ENCODE data around the gene STARD7.
"Not testable (repeated sequence)": the region's sequence is repeated elsewhere in the genome, so short reads cannot be mapped to it uniquely, and the experiment has no call there.

STARD7 gene

DNA sequence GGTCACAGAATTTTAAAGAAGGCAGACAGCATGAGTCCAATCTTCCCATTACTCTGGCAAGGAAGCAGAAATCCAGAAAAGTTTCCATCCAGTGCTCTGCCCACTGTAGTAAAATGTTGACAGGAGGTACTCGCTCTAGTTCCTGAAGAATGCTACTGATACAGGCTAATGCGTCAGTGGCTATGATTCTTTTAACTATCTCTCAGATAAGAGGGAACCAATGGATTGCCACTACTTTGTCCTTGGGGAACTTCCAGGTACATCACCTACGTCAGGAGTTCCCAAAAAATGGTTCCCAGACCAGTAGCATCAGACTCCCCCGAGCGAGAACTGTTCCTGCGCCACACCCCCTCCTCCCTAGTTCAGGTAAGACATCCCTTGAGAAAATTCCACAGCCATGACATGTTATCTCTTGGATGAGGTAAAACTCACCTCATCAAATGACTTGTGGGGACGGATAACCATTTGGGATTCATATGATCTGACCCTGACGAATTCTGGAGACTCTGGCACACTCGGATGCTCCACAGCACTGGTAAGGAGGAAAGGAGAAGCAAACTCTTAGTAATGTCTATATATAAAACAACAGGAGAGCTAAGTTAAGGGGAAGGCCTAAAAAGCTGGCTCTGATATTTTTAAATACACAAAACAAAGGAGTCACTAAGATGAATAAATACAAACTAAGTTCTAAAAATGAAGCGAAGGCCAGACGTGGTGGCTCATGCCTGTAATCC, 16.5 kb downstream of the STARD7 start:
- DNase-seq: no peak

DNA sequence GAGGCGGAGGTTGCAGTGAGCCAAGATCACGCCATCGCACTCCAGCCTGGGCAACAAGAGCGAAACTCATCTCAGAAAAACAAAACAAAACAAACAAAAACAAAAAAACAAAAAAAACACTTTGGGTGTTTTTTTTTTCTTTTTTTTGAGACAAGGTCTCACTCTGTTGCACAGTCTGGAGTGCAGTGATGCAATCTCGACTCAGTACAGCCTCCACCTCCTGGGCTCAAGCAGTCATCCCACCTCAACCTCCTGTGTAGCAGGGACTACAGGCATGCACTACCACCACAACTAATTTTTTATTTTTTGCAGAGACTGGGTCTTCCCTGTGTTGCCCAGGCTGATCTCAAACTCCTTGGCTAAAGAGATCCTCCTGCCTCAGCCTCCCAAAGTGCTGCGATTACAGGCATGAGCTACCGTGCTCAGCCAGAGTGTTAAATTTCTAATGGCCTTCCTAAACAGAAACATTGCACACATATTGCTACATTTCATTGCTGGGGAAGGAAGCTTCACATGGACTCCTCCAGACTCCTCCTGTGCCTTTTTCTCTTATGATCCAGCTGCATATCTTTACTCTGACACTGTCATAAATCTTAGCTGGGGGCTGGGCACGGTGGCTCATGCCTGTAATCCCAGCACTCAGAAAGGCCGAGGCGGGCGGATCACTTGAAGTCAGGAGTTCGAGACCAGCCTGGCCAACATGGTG, 19.7 kb downstream of the STARD7 start:
- DNase-seq: no peak

DNA sequence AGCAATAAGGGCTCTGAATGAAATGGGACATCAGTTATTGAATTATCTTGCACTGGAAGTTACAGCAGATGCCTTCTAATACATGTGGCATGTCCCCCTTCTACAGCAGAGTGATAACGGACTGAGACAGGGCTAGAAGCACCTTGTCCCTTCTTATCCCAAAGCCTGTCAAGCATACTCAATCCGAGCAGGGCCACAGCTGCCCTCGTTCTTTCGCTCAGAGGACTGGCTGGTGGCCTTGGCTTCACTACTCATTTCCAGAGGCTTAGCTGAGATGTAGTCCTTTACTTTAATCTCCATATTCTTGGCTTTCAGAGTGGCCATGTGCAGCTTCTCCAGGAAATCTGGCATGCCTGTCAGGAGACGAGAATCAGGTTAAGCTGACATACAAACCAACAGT, 22.1 kb downstream of the STARD7 start:
- DNase-seq: no peak

DNA sequence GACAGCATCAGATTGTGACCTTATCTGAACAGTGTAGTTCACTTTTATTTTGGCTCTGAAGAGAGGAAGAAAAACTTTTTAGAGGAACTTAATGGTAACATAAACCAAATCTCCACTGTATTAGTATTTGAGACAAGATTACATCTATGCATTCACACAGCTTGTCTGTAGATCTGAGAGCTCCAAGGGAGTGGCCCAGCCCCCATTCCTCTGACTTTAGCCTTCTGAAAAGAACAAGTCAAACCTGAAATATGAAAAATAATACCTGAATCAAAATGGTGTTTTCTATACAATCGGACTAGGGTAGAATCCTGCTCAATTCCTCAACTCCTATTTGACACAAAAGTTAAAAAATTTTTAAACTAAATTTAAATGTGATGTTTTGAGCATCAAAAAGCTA, 23.1 kb downstream of the STARD7 start:
- no peak for DNase-seq

DNA sequence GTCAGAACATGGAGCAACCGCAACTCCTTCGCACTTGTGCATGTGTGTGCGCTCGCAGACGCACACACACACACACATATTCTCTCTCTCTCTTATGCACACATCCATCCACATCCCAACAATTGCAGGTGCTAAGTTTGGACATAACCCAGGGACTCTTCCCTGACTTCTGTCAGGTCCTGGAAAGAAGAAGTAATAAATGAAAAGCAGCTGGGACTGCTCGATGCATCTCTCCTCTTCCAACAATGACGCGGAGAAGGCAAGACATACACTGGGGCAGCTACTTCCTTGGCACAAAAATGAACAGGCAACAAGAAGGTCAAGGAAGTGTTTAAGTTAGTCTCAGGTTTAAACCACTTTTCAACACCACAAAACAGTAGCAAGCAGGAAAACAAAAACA, 23.6 kb downstream of the STARD7 start:
- no peak for DNase-seq

DNA sequence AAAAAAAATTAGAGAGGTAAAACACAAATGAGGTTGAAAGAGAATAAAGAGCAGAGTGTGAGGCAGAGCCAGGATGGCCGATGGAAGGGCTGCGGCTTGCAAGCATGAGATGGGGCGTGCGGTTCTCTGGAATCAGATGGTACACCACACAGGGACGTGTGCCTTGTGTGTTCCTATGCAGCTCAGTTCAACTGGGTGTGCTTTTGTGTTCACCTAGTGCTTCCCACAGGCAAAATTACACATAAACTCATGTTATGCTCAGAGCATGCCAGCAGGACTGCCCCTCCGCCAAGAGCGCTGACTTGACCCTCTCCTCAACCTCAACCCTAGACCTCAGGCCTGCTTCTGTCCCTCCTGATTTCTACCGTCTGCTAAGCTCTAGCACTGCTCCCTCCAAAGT, 24.4 kb downstream of the STARD7 start:
- DNase-seq: no peak

DNA sequence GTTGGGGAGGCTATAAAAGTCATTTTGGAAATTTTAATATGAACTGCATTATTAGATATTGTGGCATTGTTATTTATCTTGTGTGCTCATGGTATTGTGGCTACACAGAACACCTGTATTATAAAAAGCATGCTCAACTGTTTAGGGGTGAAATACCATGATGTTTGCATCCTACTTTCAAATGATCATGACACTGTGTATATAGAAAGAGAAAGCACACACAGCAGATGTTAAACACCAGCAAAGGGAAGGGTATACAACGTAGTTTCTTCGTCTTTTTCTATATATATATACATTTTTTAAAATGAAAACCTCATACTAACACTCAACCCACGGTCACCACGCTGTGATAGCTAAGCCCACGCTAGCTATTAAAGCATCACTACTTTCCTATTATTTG, 27.1 kb downstream of the STARD7 start:
- DNase-seq: no peak

DNA sequence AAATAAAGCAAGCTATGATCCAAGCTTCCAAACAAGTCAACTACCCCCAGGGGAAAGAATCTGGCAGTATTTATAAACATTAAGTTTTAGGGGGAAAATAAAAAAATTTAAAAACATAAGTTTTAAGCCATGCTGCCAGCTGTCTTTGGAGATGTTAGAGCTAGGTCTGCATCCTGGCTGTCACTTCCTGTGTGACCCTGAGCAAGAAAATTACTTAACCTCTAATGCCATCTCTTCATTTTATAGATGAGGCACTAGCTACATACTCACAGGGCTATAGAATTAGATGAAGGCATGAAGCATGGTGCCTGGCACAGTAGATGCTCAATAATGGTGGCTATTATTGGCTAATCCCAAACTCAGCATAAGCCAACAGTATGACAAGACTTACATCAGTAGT, 28.1 kb downstream of the STARD7 start:
- no peak for DNase-seq

DNA sequence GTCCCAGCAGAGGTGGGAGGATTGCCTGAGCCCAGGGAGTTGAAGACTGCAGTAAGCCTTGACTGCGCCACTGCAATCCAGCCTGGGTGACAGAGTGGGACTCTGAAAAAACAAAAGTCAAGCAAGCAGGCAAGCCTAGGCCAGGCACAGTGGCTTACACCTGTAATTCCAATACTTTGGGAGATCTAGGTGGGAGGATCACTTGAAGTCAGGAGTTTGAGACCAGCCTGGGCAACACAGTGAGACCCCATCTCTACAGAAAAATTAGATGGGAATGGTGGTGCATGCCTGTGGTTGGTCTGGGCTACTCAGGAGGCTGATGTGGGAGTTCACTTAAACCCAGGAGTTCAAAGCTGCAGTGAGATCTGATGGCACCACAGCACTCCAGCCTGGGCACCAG, 28.6 kb downstream of the STARD7 start:
- DNase-seq: no peak

DNA sequence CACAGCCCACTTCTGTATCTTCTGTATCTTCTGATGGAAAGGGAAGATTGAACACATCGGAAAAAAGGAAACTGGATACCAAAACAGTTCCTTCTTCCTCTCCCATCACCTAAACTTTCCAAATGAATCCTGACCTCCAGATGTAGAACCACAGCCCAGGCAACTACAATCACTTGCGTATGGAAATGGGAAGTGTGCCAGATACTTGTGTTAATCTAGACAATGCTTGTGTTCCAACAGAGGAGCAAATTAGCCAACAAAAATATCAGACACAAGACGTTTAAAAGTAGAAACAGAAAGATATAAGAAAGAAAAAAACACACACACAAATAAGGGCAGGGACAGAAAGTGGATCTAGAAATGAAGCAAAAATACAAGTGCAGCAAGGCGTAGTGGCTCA, 32.0 kb downstream of the STARD7 start:
- DNase-seq: no peak

DNA sequence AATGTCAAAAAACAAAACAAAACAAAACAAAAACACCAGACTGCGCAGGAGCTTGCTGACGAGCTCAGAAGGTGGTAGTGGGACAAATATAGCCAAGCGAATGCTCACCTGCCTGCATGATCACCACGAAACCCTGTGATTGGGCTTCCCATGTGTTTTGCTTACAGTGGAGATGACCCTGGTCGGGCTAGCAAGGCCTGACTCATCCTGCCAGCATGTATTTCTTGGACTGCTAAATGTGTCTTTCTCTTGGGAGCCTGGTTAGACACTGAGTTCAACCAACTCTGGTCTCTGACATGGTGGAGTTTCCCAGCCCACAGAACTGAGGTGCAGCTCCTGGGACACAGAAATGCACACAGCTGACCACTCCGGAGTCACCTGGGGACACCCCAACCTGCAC, 32.7 kb downstream of the STARD7 start:
- DNase-seq: no peak

DNA sequence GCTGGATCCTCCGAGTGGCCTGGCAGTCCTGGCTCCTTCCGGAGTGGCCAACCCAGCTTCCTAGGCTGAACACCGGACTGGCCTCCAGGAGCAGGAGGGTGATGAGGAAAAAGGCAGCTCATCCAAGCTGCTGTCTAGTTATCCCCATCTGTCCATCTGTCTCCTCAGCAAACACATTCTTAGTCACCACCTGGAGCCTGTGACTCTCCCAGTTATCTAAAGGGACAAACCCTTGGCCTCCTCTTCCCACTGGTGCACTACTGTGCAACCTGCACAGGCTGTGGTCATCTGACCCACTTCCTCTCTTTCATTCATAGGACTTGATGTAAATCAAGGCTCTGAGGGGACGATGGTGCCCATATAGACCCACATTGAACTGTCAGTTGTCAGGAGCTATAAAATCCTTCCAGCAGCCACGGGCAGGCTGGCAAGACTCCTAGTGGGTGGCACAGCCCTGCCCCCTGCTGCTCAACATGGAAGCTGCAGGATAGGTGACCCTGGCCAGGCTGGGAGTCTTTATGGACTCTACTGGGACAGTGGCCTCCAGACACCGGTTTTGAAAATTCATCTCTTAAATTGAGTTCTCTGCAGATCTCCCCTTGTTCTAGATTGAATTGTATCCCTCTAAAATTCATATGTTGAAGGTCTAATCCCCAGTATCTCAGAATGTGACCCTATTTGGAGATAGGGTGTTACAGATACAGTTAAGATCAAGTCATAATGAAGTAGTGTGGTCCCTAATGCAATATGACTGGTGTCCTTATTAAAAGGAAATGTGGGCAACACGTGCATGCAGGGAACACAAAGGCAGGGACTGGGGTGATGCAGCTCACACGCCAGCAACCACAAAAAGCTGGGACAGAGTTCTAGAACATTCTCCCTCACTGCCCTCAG, 34.1 kb downstream of the STARD7 start:
- DNase-seq: peak; percentile 14

DNA sequence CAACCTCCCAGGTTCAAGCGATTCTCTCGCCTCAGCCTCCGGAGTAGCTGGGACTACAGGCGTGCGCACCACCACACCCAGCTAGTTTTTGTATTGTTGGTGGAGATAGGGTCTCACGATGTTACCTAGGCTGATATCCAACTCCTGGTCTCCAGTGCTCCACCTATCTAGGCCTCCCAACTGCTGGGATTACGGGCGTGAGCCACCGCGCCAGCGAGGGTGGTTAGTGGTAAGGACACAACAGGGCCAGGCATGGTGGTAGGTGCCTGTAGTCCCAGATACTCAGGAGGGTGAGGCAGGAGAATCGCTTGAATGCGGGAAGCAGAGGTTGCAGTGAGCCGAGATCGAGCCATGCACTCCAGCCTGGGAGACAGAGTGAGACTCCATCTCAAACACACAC, 36.8 kb downstream of the STARD7 start:
- no peak for DNase-seq

DNA sequence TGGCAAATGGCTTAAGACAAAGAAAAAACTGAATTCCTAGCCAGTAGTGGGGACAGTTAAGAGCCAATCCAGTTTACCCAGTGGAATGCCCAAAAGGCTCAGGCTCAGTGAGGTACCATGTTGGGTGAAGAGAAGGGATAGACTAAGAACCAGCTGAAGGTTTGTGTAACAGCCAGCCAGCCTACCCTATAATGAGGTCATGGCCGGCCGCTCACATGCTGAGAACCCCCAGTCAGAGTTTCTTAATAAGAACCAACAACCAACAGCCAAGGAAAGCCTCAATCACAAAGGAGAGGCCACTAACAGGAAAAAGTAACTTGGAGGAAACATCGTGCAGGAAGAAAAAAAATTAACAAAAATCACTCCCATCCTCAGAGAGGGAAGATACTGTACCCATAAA, 38.0 kb downstream of the STARD7 start:
- DNase-seq: no peak

DNA sequence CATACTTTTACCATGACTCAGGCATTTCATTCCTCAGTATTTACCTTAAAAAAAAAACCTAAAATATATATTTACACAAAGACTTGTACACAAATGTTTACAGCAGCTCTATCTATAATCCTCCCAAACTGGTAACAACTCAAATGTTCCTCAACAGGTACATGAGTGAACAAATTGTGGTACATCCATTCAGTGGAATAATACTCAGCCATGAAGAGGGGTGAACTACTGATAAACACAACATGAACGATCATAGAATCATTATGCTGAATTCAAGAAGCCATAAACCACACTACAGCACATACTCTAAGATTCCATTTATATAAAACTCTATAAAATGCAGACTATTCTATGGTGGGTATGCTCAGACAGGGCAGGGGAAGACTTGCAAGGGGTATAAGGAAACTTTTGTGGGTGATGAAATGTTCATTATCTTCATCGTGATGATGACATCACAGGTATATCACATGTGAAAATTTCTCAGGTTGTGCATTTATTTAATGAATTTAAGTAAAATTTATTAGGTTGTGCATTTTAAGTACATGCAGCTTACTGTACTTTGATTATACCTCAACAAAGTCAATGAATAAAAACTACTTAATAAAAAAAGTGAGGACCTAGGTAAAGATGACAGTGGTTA, 38.6 kb downstream of the STARD7 start:
- DNase-seq: no peak

DNA sequence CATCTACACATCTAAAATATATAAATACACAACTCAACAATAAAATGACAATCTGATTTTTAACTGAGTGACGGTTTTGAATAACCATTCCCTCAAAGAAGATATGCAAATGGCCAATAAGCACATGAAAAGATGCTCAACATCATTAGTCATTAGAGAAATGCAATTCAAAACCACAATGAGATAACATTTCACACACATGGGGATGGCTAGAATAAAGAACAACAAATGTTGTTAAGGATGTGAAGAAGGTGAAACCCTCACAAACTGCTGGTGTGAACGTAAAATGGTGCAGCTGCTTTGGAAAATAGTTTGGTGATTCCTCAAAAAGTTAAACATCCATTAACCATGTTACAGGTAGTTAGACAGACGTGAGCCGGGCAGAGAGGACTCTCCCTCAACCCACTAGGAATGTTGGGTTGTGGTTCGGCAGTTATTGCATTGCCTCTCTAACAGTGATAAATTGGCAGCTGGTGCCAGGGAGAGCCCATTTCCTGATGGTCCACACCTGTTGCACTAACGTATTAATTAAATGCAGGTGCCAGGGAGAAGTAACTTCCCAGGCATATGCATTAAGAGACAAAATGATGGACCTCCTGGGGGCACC, 41.1 kb downstream of the STARD7 start:
- DNase-seq: no peak

DNA sequence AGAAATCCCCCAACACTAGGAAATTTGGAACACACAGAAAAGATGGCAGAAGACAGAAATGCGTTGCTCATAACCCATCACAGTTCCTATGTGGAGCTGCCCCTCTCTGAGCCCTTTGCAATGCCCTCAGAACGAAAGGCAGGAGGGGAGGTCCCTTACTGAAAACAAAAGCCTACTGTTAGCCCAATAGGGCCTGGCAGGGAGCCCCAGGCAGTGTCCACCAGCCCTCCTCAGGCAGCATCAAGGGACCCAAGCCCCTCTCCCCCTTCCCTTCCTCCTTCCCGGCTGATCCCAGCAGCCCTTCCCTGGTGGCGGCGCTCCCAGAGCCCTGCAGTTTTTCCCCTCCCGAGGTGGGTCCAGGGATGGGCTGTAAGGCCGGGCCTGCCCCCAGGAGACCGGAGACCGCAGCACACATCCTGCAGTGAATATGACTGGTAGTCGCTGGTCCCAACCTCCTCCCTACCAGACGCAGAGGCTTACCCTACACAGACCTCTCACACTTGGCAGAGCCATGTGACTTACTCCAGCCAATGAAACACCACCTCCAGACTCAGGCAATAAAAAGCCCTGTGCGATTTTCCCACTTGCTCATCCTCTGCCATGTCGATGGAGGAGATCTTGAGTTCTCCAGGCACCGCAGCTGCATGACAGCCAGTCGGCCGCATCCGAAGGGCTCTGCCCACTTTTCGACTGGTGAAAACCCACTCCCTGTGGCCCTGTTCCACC, 44.0 kb downstream of the STARD7 start:
- DNase-seq: no peak

DNA sequence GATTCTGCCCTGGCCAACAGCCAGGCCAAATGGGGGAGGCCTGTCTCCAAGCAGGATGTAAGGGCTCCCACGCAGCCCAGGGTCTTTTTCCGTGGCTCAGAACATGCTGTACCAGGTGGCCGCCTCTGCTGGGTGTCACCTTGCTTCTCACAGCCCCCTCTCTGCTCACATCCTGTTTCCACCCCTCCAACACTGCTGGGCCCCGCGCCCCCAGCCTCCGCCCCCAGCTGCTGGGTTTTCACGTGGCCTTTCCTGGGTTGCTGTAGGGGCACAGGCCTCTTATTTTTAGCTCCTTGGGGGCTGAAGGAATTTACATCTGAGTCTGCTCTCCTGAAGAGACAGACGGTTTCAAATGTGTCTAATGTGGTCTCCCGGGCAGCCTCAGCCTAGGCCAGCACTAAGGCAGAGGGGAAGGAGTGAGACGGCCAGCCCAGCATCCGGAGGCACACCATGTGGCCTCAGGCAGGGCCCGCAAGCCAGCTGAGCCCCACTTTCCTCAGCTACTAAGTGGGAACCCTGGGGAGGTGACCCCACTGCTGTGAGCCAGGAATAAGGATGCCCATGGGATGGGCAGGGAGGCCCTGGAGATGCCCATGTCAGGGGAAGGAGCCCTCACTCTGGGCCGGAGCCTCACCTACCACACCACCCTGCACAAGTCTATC, 44.7 kb downstream of the STARD7 start:
- no peak for DNase-seq

DNA sequence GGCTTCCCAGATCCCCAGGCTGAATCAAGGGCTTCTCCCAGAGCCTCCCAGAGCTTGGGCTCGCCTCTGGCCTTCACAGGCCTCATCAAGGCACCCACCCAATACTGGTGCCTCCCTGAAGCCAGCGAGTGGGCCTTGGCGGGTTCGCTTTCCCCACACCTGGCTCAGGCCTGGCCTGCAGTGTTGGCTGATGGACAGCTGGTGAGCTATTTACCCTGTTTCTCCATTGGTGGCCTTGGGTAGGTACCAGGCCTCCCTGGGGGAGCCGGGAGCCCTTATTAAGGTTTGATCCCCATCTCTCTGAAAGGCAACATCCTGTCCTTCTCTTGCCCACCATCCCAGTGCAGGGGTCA, 45.2 kb downstream of the STARD7 start:
- no peak for DNase-seq

DNA sequence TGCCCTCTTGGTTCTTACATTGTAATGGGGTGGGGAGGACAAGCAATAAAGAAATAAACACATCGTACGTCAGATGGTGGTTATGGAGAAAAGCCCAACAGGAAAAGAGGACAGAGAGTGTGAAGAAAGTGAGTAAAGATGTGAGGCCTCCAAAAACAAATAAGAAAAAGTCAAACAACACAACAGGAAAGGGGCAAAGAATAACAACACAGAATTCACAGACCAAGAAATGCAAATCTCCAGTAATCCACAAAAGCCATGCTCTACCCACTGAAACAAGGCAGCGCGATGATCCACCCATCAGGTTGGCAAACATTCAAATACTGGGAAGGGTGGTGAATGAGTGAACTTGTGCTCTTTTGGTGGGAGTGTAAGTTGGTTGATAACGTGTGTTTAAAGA, 46.7 kb downstream of the STARD7 start:
- no peak for DNase-seq

DNA sequence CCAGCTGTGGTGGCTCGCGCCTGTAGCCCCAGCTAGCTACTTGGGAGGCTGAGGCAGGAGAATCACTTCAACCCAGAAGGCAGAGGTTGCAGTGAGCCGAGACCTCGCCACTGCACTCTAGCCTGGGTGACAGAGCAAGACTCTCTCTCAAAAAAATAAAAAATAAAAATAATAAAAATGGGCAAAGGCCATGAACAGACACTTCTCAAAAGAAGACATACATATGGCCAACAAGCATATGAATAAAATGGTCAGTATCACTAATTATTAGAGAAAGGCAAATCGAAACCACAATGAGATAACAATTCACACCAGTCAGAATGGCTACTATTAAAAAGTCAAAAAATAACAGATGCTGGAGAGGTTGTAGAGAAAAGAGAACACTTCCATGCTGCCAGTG, 48.3 kb downstream of the STARD7 start:
- not testable (repeated sequence) for DNase-seq

Measured in amniotic stem cell (primary cell).